ENCODE results near the gene LRP8. TPM values are rescaled to one million over a fixed set of nuclear protein-coding genes. Genes with fewer than 3 reads are reported as not detected.

Gene LRP8
- total RNA-seq, 4 donors from 2014 or later, result 0.76 to 4.0 (median 2.0) TPM

- TF ChIP-seq, protein P1, sequence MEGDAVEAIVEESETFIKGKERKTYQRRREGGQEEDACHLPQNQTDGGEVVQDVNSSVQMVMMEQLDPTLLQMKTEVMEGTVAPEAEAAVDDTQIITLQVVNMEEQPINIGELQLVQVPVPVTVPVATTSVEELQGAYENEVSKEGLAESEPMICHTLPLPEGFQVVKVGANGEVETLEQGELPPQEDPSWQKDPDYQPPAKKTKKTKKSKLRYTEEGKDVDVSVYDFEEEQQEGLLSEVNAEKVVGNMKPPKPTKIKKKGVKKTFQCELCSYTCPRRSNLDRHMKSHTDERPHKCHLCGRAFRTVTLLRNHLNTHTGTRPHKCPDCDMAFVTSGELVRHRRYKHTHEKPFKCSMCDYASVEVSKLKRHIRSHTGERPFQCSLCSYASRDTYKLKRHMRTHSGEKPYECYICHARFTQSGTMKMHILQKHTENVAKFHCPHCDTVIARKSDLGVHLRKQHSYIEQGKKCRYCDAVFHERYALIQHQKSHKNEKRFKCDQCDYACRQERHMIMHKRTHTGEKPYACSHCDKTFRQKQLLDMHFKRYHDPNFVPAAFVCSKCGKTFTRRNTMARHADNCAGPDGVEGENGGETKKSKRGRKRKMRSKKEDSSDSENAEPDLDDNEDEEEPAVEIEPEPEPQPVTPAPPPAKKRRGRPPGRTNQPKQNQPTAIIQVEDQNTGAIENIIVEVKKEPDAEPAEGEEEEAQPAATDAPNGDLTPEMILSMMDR (IDR thresholded peaks at IDR 0.05), result no peak
- TF ChIP-seq POLR2A (IDR thresholded peaks at IDR 0.05), result no peak
- intact Hi-C loops (cut with DNase I; ENCODE audit: low total_unique reads), result no loop called here
- H3K4me3 ChIP-seq (ENCODE audit: low read depth, poor library complexity, severe bottlenecking), result no peak overlapping the region
- no peak for DNase-seq (ENCODE audit: low spot score in 2 of 2)
- 87 to 89% methylated on average over 4 of the region's 4 CpGs for WGBS, 2 donors
These were observed 77.5 kb downstream of the LRP8 start for GRCh38 chr1:53250325-53250724.

- 65 to 71% methylated on average over 3 of the region's 3 CpGs for WGBS, 2 donors
- intact Hi-C loops (cut with DNase I; ENCODE audit: low total_unique reads), result no loop called here
- TF ChIP-seq, protein P1 (IDR thresholded peaks at IDR 0.05), result no peak
- TF ChIP-seq POLR2A (IDR thresholded peaks at IDR 0.05), result no peak
- DNase-seq (ENCODE audit: low spot score in 2 of 2), result no peak
- H3K4me3 ChIP-seq (ENCODE audit: low read depth, poor library complexity, severe bottlenecking), result no peak overlapping the region
These were observed 78.2 kb downstream of the LRP8 start for GRCh38 chr1:53249706-53250105.

DNA sequence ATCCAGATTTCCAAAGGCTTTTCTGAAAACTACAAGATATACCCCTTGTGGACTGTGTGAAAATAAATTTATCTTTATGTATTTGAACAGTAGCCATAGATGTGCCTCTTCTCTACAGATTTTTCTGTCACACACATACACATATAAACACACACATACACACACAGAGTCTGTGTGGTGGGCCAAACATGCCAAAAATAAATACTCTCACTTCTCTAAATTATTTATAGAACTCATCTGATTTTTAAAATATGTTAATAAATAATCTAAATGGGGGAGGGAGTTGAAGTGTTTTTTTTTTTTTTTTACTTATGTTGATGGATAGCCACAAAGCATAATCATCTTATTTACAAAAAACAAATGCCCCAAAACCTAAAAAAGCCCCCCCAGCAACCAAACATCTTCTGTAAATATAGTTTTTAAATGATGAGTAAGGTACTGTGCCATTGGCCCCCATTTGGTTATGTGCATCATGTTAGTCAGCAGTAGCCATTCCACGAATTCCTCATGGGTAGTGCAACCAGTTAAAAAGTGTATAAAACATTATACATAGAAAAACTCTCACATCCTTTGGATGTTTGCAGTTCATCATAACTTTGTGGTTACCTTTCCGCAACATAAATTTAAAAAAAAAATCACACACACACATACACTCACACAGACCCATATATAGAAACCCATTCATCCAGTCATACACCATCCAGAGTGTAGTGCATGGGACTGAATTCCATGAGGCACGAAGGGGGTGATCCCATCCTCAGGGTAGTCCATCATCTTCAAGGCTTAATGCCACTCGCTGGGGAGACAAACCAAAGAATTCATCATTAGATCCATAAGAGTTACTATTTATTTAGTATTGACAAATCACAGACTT is 81.4 kb downstream of the LRP8 start:
- TF ChIP-seq, protein P1 (IDR thresholded peaks at IDR 0.05), result no peak
- no peak for TF ChIP-seq POLR2A (IDR thresholded peaks at IDR 0.05)
- no peak for DNase-seq (ENCODE audit: low spot score in 2 of 2)
- intact Hi-C loops (cut with DNase I; ENCODE audit: low total_unique reads), result no loop called here
- H3K4me3 ChIP-seq (ENCODE audit: low read depth, poor library complexity, severe bottlenecking), result no peak overlapping the region
- WGBS, 2 donors, result 81 to 93% methylated on average over 4 of the region's 4 CpGs

DNA sequence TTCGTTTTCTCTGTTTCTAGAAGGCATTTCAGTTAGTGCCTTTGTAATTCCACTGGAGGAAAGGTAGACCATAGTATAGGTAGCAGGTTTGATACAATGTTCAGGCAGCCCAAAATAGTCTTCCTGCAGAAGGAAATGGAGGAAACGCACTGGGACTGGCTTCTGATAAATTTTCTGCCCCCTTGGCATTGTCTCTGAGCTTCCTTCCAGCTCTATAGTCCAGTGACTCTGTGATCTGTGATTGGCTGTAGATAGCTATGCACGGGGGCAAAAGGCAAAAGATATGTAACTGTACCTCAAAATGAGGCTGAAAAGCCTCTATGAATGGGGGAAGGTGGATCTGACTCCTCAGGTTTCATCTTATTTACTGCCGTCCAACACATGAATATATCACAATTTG is 83.7 kb downstream of the LRP8 start:
- 67 to 75% methylated on average over 4 of the region's 4 CpGs for WGBS, 2 donors
- H3K4me3 ChIP-seq (ENCODE audit: low read depth, poor library complexity, severe bottlenecking), result no peak overlapping the region
- intact Hi-C loops (cut with DNase I; ENCODE audit: low total_unique reads), result no loop called here
- DNase-seq (ENCODE audit: low spot score in 2 of 2), result no peak
- TF ChIP-seq POLR2A (IDR thresholded peaks at IDR 0.05), result no peak
- TF ChIP-seq, protein P1 (IDR thresholded peaks at IDR 0.05), result no peak

DNA sequence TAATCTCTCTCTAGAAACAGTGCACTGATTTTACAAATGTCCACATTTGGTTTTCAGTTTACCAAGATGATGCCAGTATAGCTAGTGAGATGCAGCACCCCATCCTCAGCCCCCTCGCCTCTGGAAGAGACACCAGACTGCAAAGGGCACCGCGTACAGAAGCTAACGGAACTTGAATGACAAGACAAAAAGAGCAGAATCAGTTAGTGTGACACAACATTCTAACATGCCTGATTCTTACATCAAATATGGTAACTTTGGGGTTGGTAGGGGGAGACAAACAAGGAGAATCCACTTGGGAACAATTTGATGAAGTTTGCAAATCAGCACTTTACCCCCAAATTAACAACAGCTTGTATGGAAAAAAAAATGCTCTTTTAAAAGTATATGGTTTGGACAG is 85.5 kb downstream of the LRP8 start:
- no peak overlapping the region for H3K4me3 ChIP-seq (ENCODE audit: low read depth, poor library complexity, severe bottlenecking)
- 81 to 85% methylated on average over 4 of the region's 4 CpGs for WGBS, 2 donors
- intact Hi-C loops (cut with DNase I; ENCODE audit: low total_unique reads), result no loop called here
- TF ChIP-seq, protein P1 (IDR thresholded peaks at IDR 0.05), result no peak
- no peak for TF ChIP-seq POLR2A (IDR thresholded peaks at IDR 0.05)
- no peak for DNase-seq (ENCODE audit: low spot score in 2 of 2)
